GM13976 (cell line): Measurements from ENCODE around the gene TTC32.

Experiments used
- DNase-seq: peaks from one replicate; pipeline ENCODE4 v3.0.0; 2012; ENCODE audit warnings: low spot score
- in situ Hi-C: fragments of 300-500 bp; cut with MboI; formaldehyde crosslinking; loops from one replicate; pipeline ENCODE4 v1.12.0; 2022; ENCODE audit warnings: low sequenced_read_pairs, mixed read lengths, inconsistent platforms; ENCODE audit not compliant: unreplicated experiment
- TF ChIP-seq, protein P1 (sequence below): IDR thresholded peaks from 2 replicates; pipeline ENCODE4 v1.5.1; 2012; ENCODE audit warnings: borderline replicate concordance, mild to moderate bottlenecking; ENCODE audit not compliant: insufficient read depth; ENCODE audit errors: extremely low read depth, missing control alignments, control extremely low read depth

The TTC32 gene

DNA sequence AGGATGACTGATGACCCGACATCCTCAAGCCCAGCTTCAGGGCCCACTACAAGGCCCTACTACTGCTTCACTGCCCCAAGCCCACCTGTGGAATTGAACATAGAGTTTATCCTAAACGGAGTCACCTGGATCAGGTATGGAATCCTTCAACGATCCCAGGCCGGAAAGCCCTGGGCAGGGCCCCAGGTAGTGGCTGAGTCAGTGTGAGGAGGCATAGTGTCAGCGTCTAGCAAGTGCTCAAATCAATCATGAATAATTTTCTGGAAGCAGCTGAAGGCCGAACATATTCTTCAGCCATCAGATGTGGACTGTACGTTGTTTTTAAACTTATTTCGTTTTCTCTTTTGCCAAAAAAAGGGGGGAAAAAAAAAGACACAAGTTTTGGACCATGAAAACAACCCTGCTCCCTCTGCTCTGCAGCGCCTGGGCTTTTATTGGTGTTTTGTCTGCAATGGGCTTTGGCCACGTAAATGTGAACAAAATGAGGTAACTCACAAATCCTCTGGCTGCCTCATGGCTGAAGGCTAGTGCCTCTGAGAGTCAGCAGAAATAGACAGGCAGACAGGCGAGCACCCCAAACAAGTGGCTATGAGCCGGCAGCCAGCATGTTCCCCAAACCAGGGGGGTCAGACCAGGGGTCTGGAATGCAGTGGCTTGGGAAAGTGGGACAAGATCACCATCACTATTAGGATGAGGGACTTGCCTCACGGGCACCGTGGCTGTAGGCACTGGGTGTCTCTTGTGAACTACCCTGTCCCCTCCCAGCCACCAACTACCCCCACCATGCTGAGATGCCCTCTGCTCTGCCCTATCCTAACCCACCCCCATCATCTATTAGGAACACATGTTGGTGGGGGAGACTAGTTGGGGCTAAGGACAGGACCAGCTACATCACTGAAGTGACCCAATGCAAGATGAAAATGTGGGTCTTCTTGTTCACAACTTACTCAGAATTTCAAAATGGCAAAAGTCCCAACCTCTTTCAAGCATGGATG, 51.4 kb downstream of the TTC32 start:
- in situ Hi-C loops, result loop anchor here (25.0 kb wide), 2 partner anchors 1088 to 1313 kb away; no protein-coding TSS in a partner anchor

DNA sequence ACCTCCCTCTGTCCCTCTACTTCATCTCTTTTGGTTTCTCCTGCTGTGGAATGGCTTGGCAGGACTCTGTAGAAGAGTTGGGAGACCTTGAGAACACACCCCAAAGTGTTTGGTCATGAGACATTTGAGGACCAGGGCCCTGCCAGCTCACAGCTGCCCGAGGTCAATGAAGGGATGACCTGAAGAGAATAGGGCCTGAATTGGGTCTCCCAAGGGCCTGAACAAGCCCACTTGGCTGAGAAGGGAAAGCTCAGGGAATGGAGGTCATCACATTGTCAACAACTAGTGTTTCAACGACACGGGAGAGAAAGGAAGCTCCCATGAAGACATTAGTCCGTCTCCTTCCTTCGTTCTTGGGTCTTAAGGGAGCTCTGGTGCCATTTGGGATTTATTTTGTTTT, 52.8 kb downstream of the TTC32 start:
- in situ Hi-C loops, result no loop called here
- TF ChIP-seq, protein P1, sequence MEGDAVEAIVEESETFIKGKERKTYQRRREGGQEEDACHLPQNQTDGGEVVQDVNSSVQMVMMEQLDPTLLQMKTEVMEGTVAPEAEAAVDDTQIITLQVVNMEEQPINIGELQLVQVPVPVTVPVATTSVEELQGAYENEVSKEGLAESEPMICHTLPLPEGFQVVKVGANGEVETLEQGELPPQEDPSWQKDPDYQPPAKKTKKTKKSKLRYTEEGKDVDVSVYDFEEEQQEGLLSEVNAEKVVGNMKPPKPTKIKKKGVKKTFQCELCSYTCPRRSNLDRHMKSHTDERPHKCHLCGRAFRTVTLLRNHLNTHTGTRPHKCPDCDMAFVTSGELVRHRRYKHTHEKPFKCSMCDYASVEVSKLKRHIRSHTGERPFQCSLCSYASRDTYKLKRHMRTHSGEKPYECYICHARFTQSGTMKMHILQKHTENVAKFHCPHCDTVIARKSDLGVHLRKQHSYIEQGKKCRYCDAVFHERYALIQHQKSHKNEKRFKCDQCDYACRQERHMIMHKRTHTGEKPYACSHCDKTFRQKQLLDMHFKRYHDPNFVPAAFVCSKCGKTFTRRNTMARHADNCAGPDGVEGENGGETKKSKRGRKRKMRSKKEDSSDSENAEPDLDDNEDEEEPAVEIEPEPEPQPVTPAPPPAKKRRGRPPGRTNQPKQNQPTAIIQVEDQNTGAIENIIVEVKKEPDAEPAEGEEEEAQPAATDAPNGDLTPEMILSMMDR, result no peak
- no peak for DNase-seq

More for the DNA sequence above, 51.4 kb downstream of the TTC32 start:
- TF ChIP-seq, protein P1, result no peak
- DNase-seq, result no peak

DNA sequence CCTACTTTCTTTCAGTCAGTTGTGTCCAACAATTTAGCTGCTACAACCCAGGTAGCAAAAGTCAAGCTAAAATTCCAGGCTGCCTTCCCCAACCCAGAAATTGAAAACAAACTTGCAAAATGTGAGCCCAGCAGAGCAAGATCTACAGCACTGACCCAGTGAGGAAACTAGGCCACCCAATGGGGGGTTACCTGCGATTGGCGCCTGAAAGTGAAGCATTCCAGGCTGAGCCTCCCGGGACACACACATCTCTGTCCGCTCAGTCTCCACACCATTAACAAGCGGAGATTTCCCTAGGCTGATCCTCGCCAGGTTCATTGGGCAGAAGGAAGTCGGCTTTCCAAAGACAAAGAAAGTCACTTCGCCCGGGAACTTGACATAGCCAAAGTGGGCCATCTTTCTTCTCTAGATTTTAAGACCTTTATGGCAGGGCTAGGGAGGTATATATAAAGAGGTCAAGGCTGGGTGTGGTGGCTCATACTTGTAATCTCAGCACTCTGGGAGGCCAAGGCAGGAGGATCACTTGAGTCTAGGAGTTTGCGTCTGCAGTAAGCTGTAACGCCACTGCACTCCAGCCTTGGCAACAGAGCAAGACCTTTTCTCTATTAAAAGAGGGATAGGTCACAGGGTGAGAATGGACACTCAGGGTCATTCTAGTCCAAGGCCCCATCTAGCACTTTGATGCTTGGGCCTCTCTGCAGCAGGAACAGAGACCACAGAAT, 53.6 kb downstream of the TTC32 start:
- in situ Hi-C loops, result no loop called here
- no peak for DNase-seq
- TF ChIP-seq, protein P1, result no peak

DNA sequence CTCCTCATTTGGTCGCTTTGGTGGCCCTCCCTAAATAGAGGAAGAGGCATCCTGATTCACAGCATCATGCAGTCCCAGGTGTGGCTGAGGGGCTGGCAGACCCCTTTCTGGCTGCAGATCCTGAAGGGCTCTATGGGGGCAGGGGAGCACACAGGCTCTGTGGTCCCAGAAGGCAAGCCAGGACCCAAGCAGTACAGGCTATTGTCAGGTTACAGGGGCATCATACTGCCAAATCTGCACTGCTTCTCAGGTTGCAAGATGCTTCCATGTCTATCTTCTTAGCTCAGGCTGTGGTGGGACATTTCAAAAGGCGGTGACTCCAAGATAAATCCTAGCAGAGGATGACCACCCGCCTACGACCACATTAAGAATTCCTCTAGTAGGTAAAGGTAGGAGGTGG, 54.3 kb downstream of the TTC32 start:
- TF ChIP-seq, protein P1, result no peak
- no peak for DNase-seq
- in situ Hi-C loops, result no loop called here
